Astrocyte (in vitro differentiated cells and primary cell): Measurements from ENCODE around the gene FSIP1.

ENCODE experiments used
- CTCF ChIP-seq: IDR thresholded peaks from 2 replicates; pipeline ENCODE4 v1.5.1; 2011; ENCODE audit warnings: low read depth, mild to moderate bottlenecking, inconsistent platforms, low read length, moderate library complexity; ENCODE audit not compliant: insufficient read depth
- EZH2 ChIP-seq: IDR thresholded peaks from 2 replicates; pipeline ENCODE4 v1.6.1; 2012; ENCODE audit warnings: mild to moderate bottlenecking, low read length, inconsistent platforms; ENCODE audit not compliant: insufficient read depth

- TF ChIP-seq CTCF (no peak), EZH2 (no peak)
These were observed 224.2 kb downstream of the FSIP1 start for GRCh38 chr15:39558421-39558820.
